Anterior cingulate cortex (tissue), 58 donors: ENCODE results near the gene DTX1.
A peak's percentile ranks its signal among the peaks of the same experiment; 100 is the strongest.

Experiments
- DNase-seq, 58 donors: peaks; one replicate each; lab custom pipeline; 2025; lab: John Stamatoyannopoulos, UW

Gene DTX1

DNA sequence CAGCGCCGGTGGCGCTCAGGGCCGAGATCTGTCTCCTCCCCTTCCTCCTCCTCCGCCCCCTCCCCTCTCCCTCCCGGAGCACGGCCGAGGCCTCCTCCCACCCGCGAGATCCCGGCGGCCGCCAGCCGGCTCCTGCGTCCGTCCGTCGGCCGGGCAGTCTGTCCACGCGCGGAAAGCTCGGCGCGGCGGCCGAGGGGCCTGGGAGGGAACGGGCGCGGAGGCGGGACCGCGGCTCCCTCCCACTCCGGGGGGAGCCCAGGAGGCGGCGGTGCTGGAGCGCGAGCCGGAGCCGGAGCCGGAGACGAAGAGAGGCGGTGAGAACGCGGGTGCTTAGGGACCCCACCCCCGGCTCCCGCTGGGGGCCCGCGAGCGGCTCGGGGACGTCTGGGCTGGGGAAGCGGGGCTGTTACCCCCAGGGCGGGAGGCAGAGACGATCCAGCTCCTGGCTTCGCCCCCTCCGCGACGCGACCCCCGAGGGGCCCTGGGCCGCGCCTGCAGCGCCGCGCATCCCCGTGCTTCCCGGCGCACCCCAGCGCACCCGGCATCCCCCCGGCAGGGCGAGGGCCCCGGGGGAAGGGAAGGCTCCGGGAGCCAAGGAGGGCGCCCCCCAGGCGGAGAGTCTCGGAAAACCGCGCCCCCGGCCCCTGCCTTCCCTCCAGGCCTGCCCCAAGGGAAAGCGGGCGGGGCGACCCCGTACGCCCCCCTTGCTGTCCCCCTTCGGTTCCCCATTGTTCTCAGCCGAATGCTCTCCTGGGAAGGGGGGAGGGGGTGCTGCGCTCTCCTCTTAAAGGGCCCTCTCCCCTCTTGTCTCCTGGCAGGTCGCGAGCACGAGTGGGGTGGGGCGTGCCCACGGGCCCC lies at the start of gene DTX1:
TSS of gene DTX1 (plus strand) at position 100 of the 858 bp plus-strand sequence. CDS start 1,463 bp downstream, outside the sequence.
- DNase-seq, result peak in 40 of 58 donors; percentile 9 to 71 (median 37)

- DNase-seq, result no peak
These were observed 49.4 kb upstream of the DTX1 start for GRCh38 chr12:113007166-113007565.

DNA sequence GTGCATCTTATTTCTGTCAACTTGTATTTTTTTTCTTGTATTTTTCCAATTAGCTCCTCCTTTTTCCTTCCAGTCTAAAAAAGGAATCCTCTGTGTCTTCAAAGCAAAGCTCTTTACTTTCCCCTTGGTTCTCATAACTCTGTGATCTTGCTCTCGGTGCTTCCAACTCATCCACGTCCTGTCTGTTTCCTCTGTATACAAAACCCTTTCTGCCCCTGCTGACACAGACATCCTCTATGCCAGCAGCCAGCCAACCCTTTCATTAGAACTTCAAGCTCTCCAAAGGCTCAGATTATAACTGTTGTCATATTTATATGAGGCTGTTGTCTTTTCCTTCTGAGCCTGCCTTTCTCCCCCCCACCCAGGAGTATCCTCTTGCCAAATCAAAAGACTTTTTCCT lies 45.8 kb upstream of the DTX1 start:
- no peak for DNase-seq

GRCh38 chr12:113014565-113014964 lies 42.0 kb upstream of the DTX1 start:
- DNase-seq, result no peak

GRCh38 chr12:113016796-113017195 lies 39.7 kb upstream of the DTX1 start:
- DNase-seq, result no peak

GRCh38 chr12:113019025-113019424 lies 37.5 kb upstream of the DTX1 start:
- peak in 1 of 58 donors; percentile 2 for DNase-seq

- no peak for DNase-seq
These were observed 35.0 kb upstream of the DTX1 start for GRCh38 chr12:113021500-113021899.

- no peak for DNase-seq
These were observed 33.8 kb upstream of the DTX1 start for GRCh38 chr12:113022563-113023297.

DNA sequence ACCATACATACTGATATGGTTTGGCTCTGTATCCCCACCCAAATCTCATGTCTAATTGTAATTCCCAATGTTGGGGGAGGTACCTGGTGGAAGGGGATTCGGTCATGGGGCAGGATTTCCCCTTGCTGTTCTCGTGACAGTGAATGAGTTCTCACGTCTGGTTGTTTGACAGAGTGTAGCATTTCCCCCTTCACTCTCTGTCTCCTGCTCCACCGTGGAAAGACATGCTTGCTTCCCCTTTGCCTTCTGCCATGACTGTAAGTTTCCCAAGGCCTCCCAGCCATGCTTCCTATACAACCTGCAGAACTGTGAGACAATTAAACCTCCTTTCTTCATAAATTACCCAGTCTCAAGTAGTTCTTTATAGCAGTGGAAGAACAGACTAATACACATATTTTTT lies 28.8 kb upstream of the DTX1 start:
- DNase-seq, result no peak

DNA sequence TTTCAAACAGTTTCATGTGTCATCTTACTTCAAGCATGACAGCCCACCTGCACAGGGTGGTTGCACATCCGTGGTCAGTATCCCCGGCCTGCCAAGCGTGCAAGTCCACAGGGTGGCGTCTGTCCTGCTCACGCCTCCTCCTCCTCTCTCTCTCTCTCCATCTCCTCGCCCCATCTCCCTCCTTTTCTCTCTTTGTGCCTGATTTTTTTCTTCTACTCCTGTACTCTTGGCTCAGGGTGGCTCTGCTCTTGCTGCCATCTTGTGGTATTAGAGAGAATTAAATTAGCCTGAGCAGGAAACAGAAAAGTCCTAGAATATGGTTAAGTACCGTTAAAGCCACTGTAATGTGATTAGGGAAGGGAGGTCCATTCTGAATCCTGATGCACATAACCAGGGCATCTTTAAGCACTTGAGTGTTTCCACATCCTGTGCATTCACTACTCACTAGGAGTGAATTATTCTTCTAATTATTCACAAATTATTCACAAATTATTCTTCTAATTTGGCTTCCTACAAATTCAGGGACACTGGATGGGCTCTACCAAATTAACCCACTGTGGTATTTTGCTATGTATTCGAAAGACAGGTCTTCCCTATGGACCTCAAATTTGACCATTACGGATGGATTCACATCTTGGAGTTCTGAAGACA lies 25.5 kb upstream of the DTX1 start:
- DNase-seq, result peak in 23 of 58 donors; percentile 2 to 49 (median 7)

- DNase-seq, result no peak
These were observed 16.6 kb upstream of the DTX1 start for GRCh38 chr12:113039911-113040445.

DNA sequence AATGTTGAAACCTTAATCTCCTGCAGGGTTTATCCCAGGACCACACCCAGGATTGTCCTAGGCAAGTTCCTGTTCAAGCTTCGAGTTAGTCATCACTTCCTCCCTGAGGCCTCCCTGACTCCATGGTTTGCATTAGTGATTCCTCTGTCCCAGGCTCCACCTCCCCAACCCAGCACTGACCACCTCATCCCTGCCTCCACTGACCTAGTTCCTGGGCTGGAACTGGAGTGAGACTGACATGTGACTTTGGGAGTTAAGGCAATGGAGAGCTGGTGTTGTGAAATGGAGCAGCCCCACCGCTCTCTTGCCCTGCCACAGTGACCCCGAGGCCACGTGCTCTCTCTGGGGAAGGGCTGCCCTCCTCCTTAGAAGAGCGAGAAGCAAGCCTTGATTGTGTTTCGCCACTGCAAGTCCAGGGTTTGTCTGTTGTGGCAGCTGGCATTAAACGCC lies 15.8 kb upstream of the DTX1 start:
- DNase-seq, result no peak

DNA sequence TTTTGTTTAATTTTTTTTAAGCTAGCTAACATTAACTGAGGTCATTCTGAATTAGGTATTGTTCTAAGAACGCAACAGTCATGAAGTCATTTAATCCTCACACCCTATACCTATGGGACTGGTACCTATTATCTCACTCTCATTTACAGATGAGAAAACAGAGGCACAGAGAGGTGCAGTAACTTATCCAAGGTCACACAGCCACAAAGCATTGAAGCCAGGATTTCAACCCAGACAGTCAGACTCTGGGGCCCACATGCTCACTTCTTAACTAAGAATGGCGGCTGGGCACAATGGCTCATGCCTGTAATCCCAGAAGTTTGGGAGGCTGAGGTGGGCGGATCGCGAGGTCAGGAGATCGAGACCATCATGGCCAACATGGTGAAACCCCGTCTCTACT lies 15.0 kb upstream of the DTX1 start:
- no peak for DNase-seq

DNA sequence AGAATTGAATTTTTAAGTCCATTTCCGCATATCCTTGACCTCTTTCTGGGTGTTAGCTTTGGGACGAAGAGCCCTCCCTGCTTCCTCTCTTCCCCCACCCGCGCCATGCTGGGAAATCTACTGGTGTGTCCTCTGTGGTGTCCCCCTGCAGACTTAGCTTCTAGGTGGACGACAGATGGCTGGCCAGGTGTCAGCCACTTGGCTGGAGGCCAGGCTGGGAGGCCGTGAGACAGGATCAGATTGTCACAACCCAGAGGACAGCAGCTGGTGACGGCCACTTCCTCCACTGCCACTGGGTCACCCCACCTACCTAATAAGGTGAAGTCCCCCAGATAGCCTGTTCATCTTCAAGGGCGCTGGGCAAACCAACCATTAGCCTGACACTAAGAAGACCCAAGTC lies 13.3 kb upstream of the DTX1 start:
- DNase-seq, result no peak

GRCh38 chr12:113044516-113044915 lies 12.0 kb upstream of the DTX1 start:
- DNase-seq, result no peak

DNA sequence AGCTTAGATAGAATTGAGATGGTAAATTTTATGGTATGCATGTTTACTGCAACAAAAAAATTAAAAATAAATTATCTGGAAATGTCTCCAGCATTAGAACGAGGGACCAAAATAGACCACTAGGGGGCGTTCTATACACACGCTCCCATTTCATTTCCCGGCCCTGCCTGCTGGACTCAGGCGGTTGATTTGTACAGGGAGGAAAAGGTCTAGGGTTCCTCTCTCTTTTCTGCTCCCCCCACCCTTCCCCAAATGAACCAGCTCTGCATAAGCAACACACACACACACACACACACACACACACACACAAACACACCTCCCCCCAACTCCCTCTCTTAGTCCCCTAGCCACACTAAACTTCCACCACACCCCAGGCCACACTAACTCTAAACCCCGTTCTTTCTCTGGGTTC lies 7.8 kb upstream of the DTX1 start:
- peak in 38 of 58 donors; percentile 6 to 67 (median 26) for DNase-seq

- no peak for DNase-seq
These were observed 6.4 kb upstream of the DTX1 start for GRCh38 chr12:113049976-113050742.

DNA sequence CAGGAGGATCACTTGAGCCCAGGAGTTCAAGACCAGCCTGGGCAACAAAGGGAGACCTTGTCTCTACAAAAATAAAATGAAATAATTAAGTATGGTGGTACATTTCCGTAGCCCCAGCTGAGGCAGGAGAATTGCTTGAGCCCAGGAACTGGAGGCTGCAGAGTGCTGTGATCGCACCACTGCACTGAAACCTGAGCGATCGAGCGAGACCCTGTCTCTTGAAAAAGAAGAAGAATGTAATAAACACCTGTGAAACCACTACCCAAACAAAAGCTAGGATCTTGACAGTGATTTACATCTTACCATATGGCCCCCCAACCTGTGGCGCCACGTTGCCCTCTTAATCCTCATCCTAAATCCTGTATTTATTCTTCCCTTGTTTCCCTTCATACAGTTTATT lies 5.7 kb upstream of the DTX1 start:
- DNase-seq, result no peak

DNA sequence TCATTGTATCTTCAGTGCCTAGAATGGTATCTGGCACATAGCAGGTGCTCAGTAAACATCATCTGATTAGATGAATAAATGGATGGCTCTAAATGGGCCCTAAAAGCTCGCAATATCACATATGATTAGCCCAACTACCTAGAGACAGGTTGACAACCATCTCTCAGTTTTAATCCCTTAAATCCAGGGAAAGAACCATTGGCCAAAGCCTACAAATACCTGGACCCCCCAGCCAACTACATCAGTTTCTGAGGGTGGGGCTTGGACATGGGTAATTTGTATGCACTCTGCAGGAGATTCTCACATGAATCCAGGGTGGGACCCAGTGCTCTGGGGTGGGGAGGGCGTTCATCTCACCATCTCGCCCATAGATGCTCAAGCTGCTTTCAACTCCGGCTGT lies 4.8 kb upstream of the DTX1 start:
- DNase-seq, result no peak

- no peak for DNase-seq
These were observed 4.2 kb upstream of the DTX1 start for GRCh38 chr12:113052326-113052725.
